Neural cell (in vitro differentiated cells): ENCODE measurements around the gene COL6A2. TPM values are rescaled to one million over a fixed set of nuclear protein-coding genes. Genes with fewer than 3 reads are reported as not detected.

Experiments
- H2AFZ ChIP-seq: fragments of 200-600, 300-800 bp; sonication (generic), shearing (Covaris generic); 2 replicates; pipeline ENCODE4 v1.6.0; 2014; ENCODE audit warnings: low read depth, mild to moderate bottlenecking, antibody characterized with exemption, low read length, moderate library complexity
- H3F3A ChIP-seq: fragments of 200-600 bp; shearing (Covaris generic); 2 replicates; pipeline ENCODE4 v1.6.1; 2016; ENCODE audit warnings: mild to moderate bottlenecking, moderate library complexity, mixed read lengths, antibody characterized with exemption, low read length; ENCODE audit not compliant: insufficient read depth, poor library complexity, severe bottlenecking
- H3K27ac ChIP-seq: fragments of 200-600, 300-800 bp; sonication (generic), shearing (Covaris generic); 2 replicates; pipeline ENCODE4 v1.5.1; 2014; ENCODE audit warnings: mild to moderate bottlenecking, low read length, moderate library complexity
- H3K27me3 ChIP-seq: fragments of 300-800, 200-600 bp; sonication (generic), shearing (Covaris generic); 2 replicates; pipeline ENCODE4 v1.6.0; 2014; ENCODE audit warnings: mild to moderate bottlenecking, low read depth, low read length, moderate library complexity; ENCODE audit not compliant: insufficient read depth
- H3K36me3 ChIP-seq: fragments of 300-800, 200-600 bp; sonication (generic), shearing (Covaris generic); 2 replicates; pipeline ENCODE4 v1.5.1; 2014; ENCODE audit warnings: mild to moderate bottlenecking, antibody characterized with exemption, low read length, moderate library complexity; ENCODE audit not compliant: insufficient read depth
- H3K4me2 ChIP-seq: fragments of 300-800, 200-600 bp; sonication (generic), shearing (Covaris generic); 2 replicates; pipeline ENCODE4 v1.6.0; 2014; ENCODE audit warnings: mild to moderate bottlenecking, low read length
- H3K4me3 ChIP-seq: fragments of 300-800, 200-600 bp; sonication (generic), shearing (Covaris generic); 2 replicates; pipeline ENCODE4 v1.5.1; 2014; ENCODE audit warnings: mild to moderate bottlenecking, low read length, moderate library complexity
- H3K79me2 ChIP-seq: fragments of 200-600 bp; shearing (Covaris generic); replicated peaks from 2 replicates; pipeline ENCODE4 v1.6.0; 2014; ENCODE audit warnings: mild to moderate bottlenecking, low read length, moderate library complexity; ENCODE audit not compliant: insufficient read depth
- H3K9ac ChIP-seq: fragments of 300-800, 200-600 bp; sonication (generic), shearing (Covaris generic); 2 replicates; pipeline ENCODE4 v1.6.1; 2016; ENCODE audit warnings: mild to moderate bottlenecking, low read length, mixed read lengths
- H3K9me2 ChIP-seq: fragments of 200-600 bp; shearing (Covaris generic); 2 replicates; pipeline ENCODE4 v1.6.1; 2016; ENCODE audit warnings: mild to moderate bottlenecking, low read length, mixed read lengths; ENCODE audit not compliant: insufficient read depth
- H3K9me3 ChIP-seq: fragments of 200-600, 300-800 bp; sonication (generic), shearing (Covaris generic); 2 replicates; pipeline ENCODE4 v1.6.1; 2016; ENCODE audit warnings: mild to moderate bottlenecking, mixed run types, low read length, moderate library complexity, mixed read lengths
- H4K20me1 ChIP-seq: fragments of 200-600 bp; shearing (Covaris generic); 2 replicates; pipeline ENCODE4 v1.6.1; 2016; ENCODE audit warnings: mild to moderate bottlenecking, mixed run types; ENCODE audit not compliant: insufficient read depth
- CTCF ChIP-seq: fragments of 450-650 bp; IDR thresholded peaks from 2 replicates; pipeline ENCODE4 v1.5.1; 2014; ENCODE audit warnings: antibody characterized with exemption, mild to moderate bottlenecking, moderate library complexity; ENCODE audit not compliant: poor library complexity, severe bottlenecking
- EP300 ChIP-seq: fragments of 450-650 bp; conservative IDR thresholded peaks from 2 replicates; pipeline ENCODE4 v1.6.1; 2014; ENCODE audit warnings: antibody characterized with exemption, mild to moderate bottlenecking, moderate library complexity; ENCODE audit not compliant: poor library complexity, severe bottlenecking
- EZH2 ChIP-seq: fragments of 200-600, 300-800 bp; shearing (Covaris generic), sonication (generic); IDR thresholded peaks from 2 replicates; pipeline ENCODE4 v1.6.1; 2014; ENCODE audit warnings: antibody characterized with exemption, low read length, borderline replicate concordance, mild to moderate bottlenecking; ENCODE audit not compliant: insufficient read depth, poor library complexity, severe bottlenecking
- MXI1 ChIP-seq: fragments of 450-650 bp; conservative IDR thresholded peaks from 2 replicates; pipeline ENCODE4 v1.6.1; 2014; ENCODE audit warnings: antibody characterized with exemption, mild to moderate bottlenecking; ENCODE audit not compliant: poor library complexity, severe bottlenecking
- POLR2AphosphoS5 ChIP-seq: IDR thresholded peaks from 2 replicates; pipeline ENCODE4 v1.6.1; 2012
- RAD21 ChIP-seq: fragments of 450-650 bp; conservative IDR thresholded peaks from 2 replicates; pipeline ENCODE4 v1.6.1; 2014; ENCODE audit warnings: antibody characterized with exemption, mild to moderate bottlenecking, moderate library complexity
- REST ChIP-seq: IDR thresholded peaks from 2 replicates; pipeline ENCODE4 v1.6.1; 2012; ENCODE audit warnings: borderline replicate concordance
- SMC3 ChIP-seq: fragments of 450-650 bp; conservative IDR thresholded peaks from 2 replicates; pipeline ENCODE4 v1.6.1; 2014; ENCODE audit warnings: antibody characterized with exemption, mild to moderate bottlenecking, moderate library complexity; ENCODE audit not compliant: poor library complexity
- TAF1 ChIP-seq: IDR thresholded peaks from 2 replicates; pipeline ENCODE4 v1.6.1; 2012; ENCODE audit warnings: low read depth
- polyA plus RNA-seq: library from polyadenylated mRNA; depleted of rRNA; stranded (reverse); fragments of >200 nt; gene quantifications from 2 replicates; pipeline ENCODE4 v1.2.3, GENCODE V29; 2014

The COL6A2 gene
- polyA plus RNA-seq, 1 donor from 2014 or later = not detected

- Histone ChIP-seq H3K4me2 (no peak overlapping the region), H3K9me3 (no peaks in the 10 kb centered on the region), H3K79me2 (no peaks in the 10 kb centered on the region), H3K9me2 (no peaks in the 10 kb centered on the region), H3K36me3 (no peaks in the 10 kb centered on the region), H3K4me3 (no peak overlapping the region), H3K27ac (no peak overlapping the region), H3F3A (no peaks in the 10 kb centered on the region), H3K27me3 (peaks cover 6% of the 10 kb centered on the region), H3K9ac (no peak overlapping the region), H2AFZ (no peak overlapping the region), H4K20me1 (no peaks in the 10 kb centered on the region)
- no peak for TF ChIP-seq POLR2AphosphoS5
- no peak for TF ChIP-seq MXI1
- TF ChIP-seq RAD21 = no peak
- TF ChIP-seq CTCF = no peak
- TF ChIP-seq EZH2 = no peak
- TF ChIP-seq EP300 = no peak
- no peak for TF ChIP-seq REST
- no peak for TF ChIP-seq SMC3
- no peak for TF ChIP-seq TAF1
These were observed 5.7 kb upstream of the COL6A2 start for GRCh38 chr21:46092026-46092764.

DNA sequence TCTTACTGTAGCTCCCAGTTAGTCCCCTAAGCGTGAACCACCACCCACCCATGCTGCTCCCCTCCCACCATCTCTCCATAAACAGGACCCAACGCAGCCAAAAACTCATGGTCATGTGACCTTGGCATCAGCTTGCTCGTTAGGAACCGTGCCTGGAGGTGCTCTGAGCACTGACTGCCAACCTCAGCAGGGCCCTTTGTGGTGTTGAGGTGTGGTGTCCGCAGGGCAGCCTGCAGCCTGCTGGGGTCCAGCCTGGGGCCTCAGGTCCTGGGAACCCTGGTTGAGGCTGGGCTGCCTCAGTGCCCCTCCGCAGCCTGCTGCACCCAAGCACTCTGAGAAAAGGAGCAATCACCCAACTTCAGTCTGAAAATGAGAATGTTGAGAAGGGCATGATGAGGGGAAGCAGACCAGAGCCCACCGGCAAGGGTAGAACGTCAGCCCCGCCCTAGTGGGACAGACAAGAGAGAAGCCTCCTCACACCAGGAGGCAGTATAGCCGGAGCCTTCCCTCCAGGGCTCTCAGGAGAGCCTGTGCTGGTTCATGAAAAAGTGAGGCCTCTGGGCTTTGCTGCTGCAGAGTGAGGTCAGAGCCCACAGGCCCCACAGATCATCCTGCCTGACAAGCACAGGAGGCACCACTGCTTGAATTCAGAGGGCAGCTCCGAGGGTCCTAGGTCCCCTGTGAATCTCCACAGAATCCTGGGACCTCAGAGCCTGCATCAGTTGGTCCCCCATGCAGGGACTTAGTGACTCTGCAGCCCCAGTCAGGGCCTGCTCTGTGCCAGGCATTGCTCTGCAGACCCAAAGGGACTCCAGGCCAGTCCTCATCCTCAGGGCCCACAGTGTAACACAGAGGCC, 4.9 kb upstream of the COL6A2 start:
- H4K20me1 ChIP-seq = no peaks in the 10 kb centered on the region
- H2AFZ ChIP-seq = no peak overlapping the region
- H3K4me3 ChIP-seq = no peak overlapping the region
- H3K36me3 ChIP-seq = no peaks in the 10 kb centered on the region
- no peaks in the 10 kb centered on the region for H3K9me3 ChIP-seq
- H3K4me2 ChIP-seq = no peak overlapping the region
- H3K9me2 ChIP-seq = no peaks in the 10 kb centered on the region
- H3K27me3 ChIP-seq = peaks cover 15% of the 10 kb centered on the region
- no peak overlapping the region for H3K9ac ChIP-seq
- H3K27ac ChIP-seq = no peak overlapping the region
- TF ChIP-seq REST (no peak), MXI1 (no peak)
- H3K79me2 ChIP-seq = no peaks in the 10 kb centered on the region
- no peaks in the 10 kb centered on the region for H3F3A ChIP-seq
